IMR-90 (cell line): ENCODE results near the gene SHCBP1L. TPM values are rescaled to one million over a fixed set of nuclear protein-coding genes. Genes with fewer than 3 reads are reported as not detected.

Source experiments
- ATAC-seq: fragments of 200-7000 bp; cut with Tn5 transposase; 2 replicates; pipeline ENCODE4 v1.9.1; 2020; ENCODE audit warnings: low read depth, mild to moderate bottlenecking, moderate library complexity
- BruUV-seq: library from RNA; stranded (reverse); fragments of 400-500 nt; replicated peaks from 2 replicates; lab custom pipeline; 2021; lab: Mats Ljungman, UMichigan
- CTCF ChIA-PET: fragments of 300-600 bp; formaldehyde crosslinking; extraction: SDS; loops from one replicate; lab custom pipeline; 2021; ENCODE audit warnings: antibody characterized with exemption; lab: Yijun Ruan, JAX
- POLR2A ChIA-PET: fragments of 300-600 bp; sonication (Branson Sonifier 250); formaldehyde crosslinking; loops from one replicate; lab custom pipeline; 2022; ENCODE audit warnings: antibody characterized with exemption; ENCODE audit not compliant: unreplicated experiment; lab: Charles Lee
- DNase-seq: peaks from one replicate; pipeline ENCODE4 v3.0.0; 2013
- H2AFZ ChIP-seq: replicated peaks from 2 replicates; pipeline ENCODE3; 2013; ENCODE audit warnings: low read length, mild to moderate bottlenecking; ENCODE audit not compliant: poor library complexity
- H2AK5ac ChIP-seq: 2 replicates; pipeline ENCODE4 v1.6.1; 2013; ENCODE audit warnings: low read depth, low read length, inconsistent platforms
- H2AK9ac ChIP-seq: replicated peaks from 2 replicates; pipeline ENCODE3; 2013; ENCODE audit warnings: mild to moderate bottlenecking, low read depth, low read length, moderate library complexity; ENCODE audit not compliant: poor library complexity
- H2BK120ac ChIP-seq: 2 replicates; pipeline ENCODE4 v1.6.1; 2013; ENCODE audit warnings: low read depth, low read length, inconsistent platforms
- H2BK15ac ChIP-seq: 3 replicates; pipeline ENCODE4 v1.6.1; 2013; ENCODE audit warnings: low read depth, low read length, inconsistent platforms
- H2BK20ac ChIP-seq: 2 replicates; pipeline ENCODE4 v1.6.1; 2013; ENCODE audit warnings: low read depth, mild to moderate bottlenecking, inconsistent platforms, low read length, moderate library complexity
- H2BK5ac ChIP-seq: 2 replicates; pipeline ENCODE4 v1.6.1; 2013; ENCODE audit warnings: mild to moderate bottlenecking, low read depth, low read length, inconsistent platforms; ENCODE audit not compliant: poor library complexity, severe bottlenecking
- H3K14ac ChIP-seq: replicated peaks from 2 replicates; pipeline ENCODE4 v1.6.1; 2013; ENCODE audit warnings: low read depth, low read length, inconsistent platforms
- H3K18ac ChIP-seq: 2 replicates; pipeline ENCODE4 v1.6.1; 2013; ENCODE audit warnings: low read depth, low read length, control low read depth
- H3K23ac ChIP-seq: 2 replicates; pipeline ENCODE4 v1.6.1; 2013; ENCODE audit warnings: low read depth, low read length, inconsistent platforms
- H3K27ac ChIP-seq: 2 replicates; pipeline ENCODE4 v1.5.1; 2013; ENCODE audit warnings: mild to moderate bottlenecking, control low read depth, low read length; ENCODE audit not compliant: insufficient read depth
- H3K27me3 ChIP-seq: 2 replicates; pipeline ENCODE4 v1.6.1; 2013; ENCODE audit warnings: low read length; ENCODE audit not compliant: control insufficient read depth, insufficient read depth
- H3K36me3 ChIP-seq: 2 replicates; pipeline ENCODE4 v1.6.1; 2013; ENCODE audit warnings: low read length, mixed read lengths; ENCODE audit not compliant: control insufficient read depth, insufficient read depth
- H3K4ac ChIP-seq: 2 replicates; pipeline ENCODE4 v1.6.1; 2013; ENCODE audit warnings: low read depth, low read length, inconsistent platforms
- H3K4me1 ChIP-seq: 2 replicates; pipeline ENCODE4 v1.6.1; 2013; ENCODE audit warnings: low read length, mixed read lengths; ENCODE audit not compliant: control insufficient read depth, insufficient read depth
- H3K4me2 ChIP-seq: 2 replicates; pipeline ENCODE4 v1.6.1; 2013; ENCODE audit warnings: low read depth, mild to moderate bottlenecking, control low read depth, low read length, moderate library complexity
- H3K4me3 ChIP-seq: 2 replicates; pipeline ENCODE4 v1.5.1; 2013; ENCODE audit warnings: low read depth, mild to moderate bottlenecking, control low read depth, low read length, moderate library complexity; ENCODE audit not compliant: insufficient read depth
- H3K56ac ChIP-seq: 2 replicates; pipeline ENCODE4 v1.6.1; 2013; ENCODE audit warnings: low read length, inconsistent platforms; ENCODE audit not compliant: insufficient read depth; ENCODE audit errors: extremely low read depth
- H3K79me1 ChIP-seq, 2 experiments: 2 replicates each; pipeline ENCODE4 v1.6.1; 2013; ENCODE audit warnings: low read length in 2 of 2, inconsistent platforms in 1 of 2, low read depth in 1 of 2
- H3K9ac ChIP-seq: 2 replicates; pipeline ENCODE4 v1.6.1; 2013; ENCODE audit warnings: low read depth, low read length, control low read depth
- H3K9me1 ChIP-seq: 2 replicates; pipeline ENCODE4 v1.6.1; 2013; ENCODE audit warnings: low read length, inconsistent platforms; ENCODE audit not compliant: insufficient read depth
- H3K9me3 ChIP-seq: 2 replicates; pipeline ENCODE4 v1.6.1; 2013; ENCODE audit warnings: low read length; ENCODE audit not compliant: control insufficient read depth, insufficient read depth
- H4K20me1 ChIP-seq: 2 replicates; pipeline ENCODE4 v1.6.1; 2013; ENCODE audit warnings: low read length, inconsistent platforms; ENCODE audit not compliant: insufficient read depth
- H4K5ac ChIP-seq: 2 replicates; pipeline ENCODE4 v1.6.1; 2013; ENCODE audit warnings: mild to moderate bottlenecking, low read depth, low read length, control low read depth
- H4K8ac ChIP-seq, 2 experiments: 2 replicates each; pipeline ENCODE4 v1.6.1; 2013; ENCODE audit warnings: low read depth in 2 of 2, low read length in 2 of 2, control low read depth in 1 of 2, inconsistent platforms in 1 of 2
- H4K91ac ChIP-seq: 2 replicates; pipeline ENCODE4 v1.6.1; 2013; ENCODE audit warnings: low read depth, low read length, inconsistent platforms; ENCODE audit not compliant: insufficient read depth
- CEBPB ChIP-seq: IDR thresholded peaks from 2 replicates; pipeline ENCODE4 v1.6.1; 2012; ENCODE audit warnings: low read depth, low read length, improper control_type of control experiment
- MAFK ChIP-seq: IDR thresholded peaks from 2 replicates; pipeline ENCODE4 v1.6.1; 2012; ENCODE audit warnings: low read depth, low read length, improper control_type of control experiment
- MAZ ChIP-seq: IDR thresholded peaks from 2 replicates; pipeline ENCODE4 v1.6.1; 2012; ENCODE audit warnings: low read depth, mild to moderate bottlenecking, low read length, improper control_type of control experiment, moderate library complexity, borderline replicate concordance
- POLR2A ChIP-seq: IDR thresholded peaks from 2 replicates; pipeline ENCODE4 v1.6.1; 2012; ENCODE audit warnings: mild to moderate bottlenecking, low read depth, low read length
- RAD21 ChIP-seq: IDR thresholded peaks from 2 replicates; pipeline ENCODE4 v1.6.1; 2012; ENCODE audit warnings: low read length, improper control_type of control experiment
- RCOR1 ChIP-seq: IDR thresholded peaks from 2 replicates; pipeline ENCODE4 v1.6.1; 2012; ENCODE audit warnings: mild to moderate bottlenecking, low read length, improper control_type of control experiment; ENCODE audit not compliant: insufficient replicate concordance
- SMC3 ChIP-seq: fragments of 150-350 bp; IDR thresholded peaks from 2 replicates; pipeline ENCODE4 v1.6.1; 2016; ENCODE audit warnings: low read depth, mild to moderate bottlenecking, antibody characterized with exemption, low read length, moderate library complexity
- WGBS, 2 experiments: methylation state at CpG; one replicate each; pipeline versions ENCODE4 v1.1.5 to v1.1.7; 2013; ENCODE audit warnings: missing lambda C conversion rate in 2 of 2; ENCODE audit not compliant: insufficient read length in 1 of 2; ENCODE audit errors: extremely low coverage in 2 of 2; 5-methylcytosine and 5-hydroxymethylcytosine counted together
- dilution Hi-C: fragments of 300-500 bp; cut with HindIII; formaldehyde crosslinking; loops from one replicate; pipeline ENCODE4 v1.14.3; 2018; ENCODE audit warnings: low sequenced_read_pairs; ENCODE audit not compliant: unreplicated experiment
- in situ Hi-C: fragments of 300-500 bp; cut with MboI; formaldehyde crosslinking; loops from 3 replicates; pipeline ENCODE4 v1.14.3; 2019; ENCODE audit warnings: low sequenced_read_pairs, inconsistent platforms, mixed read lengths
- intact Hi-C: fragments of 100-400 bp; cut with micrococcal nuclease; formaldehyde crosslinking; loops from 2 replicates; pipeline ENCODE4 v1.10.0; 2022
- polyA plus RNA-seq, 3 experiments: library from polyadenylated mRNA; depleted of rRNA; stranded (reverse); fragments of >200 nt; gene quantifications; 2 replicates each; pipeline ENCODE4 v1.2.3, GENCODE V29; 2012; ENCODE audit warnings: low replicate concordance in 1 of 3
- total RNA-seq: library from RNA; depleted of rRNA; stranded (reverse); fragments of >200 nt; gene quantifications from 2 replicates; pipeline ENCODE4 v1.2.3, GENCODE V29; 2012
- TF ChIP-seq, protein P1 (sequence below): conservative IDR thresholded peaks from 2 replicates; pipeline ENCODE4 v1.5.1; 2012; ENCODE audit warnings: mild to moderate bottlenecking, low read depth, low read length, improper control_type of control experiment

The SHCBP1L gene
- total and polyA plus RNA-seq, 2 of the 4 experiments (the other 2 are of a cell fraction): not detected

DNA sequence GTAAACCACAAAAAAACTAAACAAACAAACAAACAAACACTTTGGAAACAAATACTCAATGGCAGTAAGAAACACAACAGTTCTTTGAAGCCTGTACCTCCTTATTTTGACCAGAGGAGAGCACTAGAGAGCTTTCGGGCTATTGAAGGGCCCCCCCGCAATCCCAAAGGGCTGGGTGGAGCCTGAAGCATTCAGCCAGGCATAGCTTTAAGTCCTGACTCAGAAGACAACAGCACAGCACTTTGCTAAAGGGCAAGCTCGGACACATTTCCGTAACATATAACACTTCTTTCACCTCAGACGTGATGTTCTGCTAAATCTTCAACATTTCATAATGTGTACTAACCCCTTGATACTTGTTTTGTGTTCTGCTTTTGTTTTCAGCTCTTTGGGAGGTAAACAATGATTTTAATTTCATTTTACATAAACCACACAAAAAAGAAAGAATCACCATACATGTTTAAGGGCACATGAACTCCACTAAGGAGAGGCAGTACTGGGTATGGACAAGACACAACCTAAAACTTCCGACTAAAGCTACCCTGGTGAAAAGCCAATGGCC is 9.7 kb upstream of the SHCBP1L start:
- Histone ChIP-seq H3K18ac (peak overlapping the region; percentile 79), H4K20me1 (no peaks in the 10 kb centered on the region), H2BK120ac (peak overlapping the region; percentile 78), H3K56ac (peak overlapping the region; percentile 97), H4K8ac (peak overlapping the region; percentile 7 to 79; a peak in 3 of 4 replicates), H3K36me3 (no peaks in the 10 kb centered on the region), H2AK9ac (no peak overlapping the region), H3K9ac (peak overlapping the region; percentile 67), H4K5ac (peak overlapping the region; percentile 56), H3K4me2 (peak overlapping the region; percentile 76), H3K4me3 (peak overlapping the region; percentile 20; the same call in 1 of the 2 replicates), H3K4me1 (no peaks in the 10 kb centered on the region), H2AFZ (peak overlapping the region; percentile 65), H3K27me3 (no peaks in the 10 kb centered on the region), H2BK5ac (peak overlapping the region; percentile 98), H3K4ac (peak overlapping the region; percentile 72; the same call in 1 of the 2 replicates), H2AK5ac (peak overlapping the region; percentile 51; the same call in 1 of the 2 replicates), H3K79me1 (no peaks in the 10 kb centered on the region), H4K91ac (peak overlapping the region; percentile 86), H3K9me1 (no peaks in the 10 kb centered on the region), H2BK20ac (peak overlapping the region; percentile 71; the same call in 1 of the 2 replicates), H3K23ac (peak overlapping the region; percentile 84), H3K14ac (peak overlapping the region; percentile 88), H3K9me3 (no peaks in the 10 kb centered on the region), H2BK15ac (peak overlapping the region; percentile 68), H3K27ac (peak overlapping the region; percentile 77; the same call in 1 of the 2 replicates)
- ChIA-PET CTCF (interaction anchor here (0.6 to 3.1 kb wide), 32 partner anchors 13 to 368 kb away, joined by 3 to 19 read pairs (median 3); no protein-coding TSS in a partner anchor), POLR2A (interaction anchor here (1.0 kb wide), 1 partner anchor 74 kb away, joined by 5 read pairs; no protein-coding TSS in a partner anchor)
- in situ Hi-C loops (loop anchor here (25.0 kb wide), 2 partner anchors 150 to 275 kb away; no protein-coding TSS in a partner anchor), dilution Hi-C loops (no loop called here), intact Hi-C loops (loop anchor here (1.0 to 5.0 kb wide), 9 partner anchors 62 to 670 kb away; no protein-coding TSS in a partner anchor)
- no TSS peak for BruUV-seq
- 0% methylated on average over 2 of the region's 6 CpGs; no CpG with 5 or more reads in 1 of the 2 experiments for WGBS, 2 experiments
- peak; percentile 100 for ATAC-seq
- no peak for TF ChIP-seq RCOR1
- peak; percentile 75 for TF ChIP-seq MAZ
- peak; percentile 99 for TF ChIP-seq RAD21
- no peak for TF ChIP-seq CEBPB
- peak; percentile 73 for TF ChIP-seq POLR2A
- peak; percentile 60; the same call in 1 of the 2 replicates for TF ChIP-seq MAFK
- TF ChIP-seq, protein P1, sequence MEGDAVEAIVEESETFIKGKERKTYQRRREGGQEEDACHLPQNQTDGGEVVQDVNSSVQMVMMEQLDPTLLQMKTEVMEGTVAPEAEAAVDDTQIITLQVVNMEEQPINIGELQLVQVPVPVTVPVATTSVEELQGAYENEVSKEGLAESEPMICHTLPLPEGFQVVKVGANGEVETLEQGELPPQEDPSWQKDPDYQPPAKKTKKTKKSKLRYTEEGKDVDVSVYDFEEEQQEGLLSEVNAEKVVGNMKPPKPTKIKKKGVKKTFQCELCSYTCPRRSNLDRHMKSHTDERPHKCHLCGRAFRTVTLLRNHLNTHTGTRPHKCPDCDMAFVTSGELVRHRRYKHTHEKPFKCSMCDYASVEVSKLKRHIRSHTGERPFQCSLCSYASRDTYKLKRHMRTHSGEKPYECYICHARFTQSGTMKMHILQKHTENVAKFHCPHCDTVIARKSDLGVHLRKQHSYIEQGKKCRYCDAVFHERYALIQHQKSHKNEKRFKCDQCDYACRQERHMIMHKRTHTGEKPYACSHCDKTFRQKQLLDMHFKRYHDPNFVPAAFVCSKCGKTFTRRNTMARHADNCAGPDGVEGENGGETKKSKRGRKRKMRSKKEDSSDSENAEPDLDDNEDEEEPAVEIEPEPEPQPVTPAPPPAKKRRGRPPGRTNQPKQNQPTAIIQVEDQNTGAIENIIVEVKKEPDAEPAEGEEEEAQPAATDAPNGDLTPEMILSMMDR: peak; percentile 97
- TF ChIP-seq SMC3: peak; percentile 97
- peak; percentile 90 for DNase-seq
